Measurements from ENCODE around the gene RIC1.
"Not testable (repeated sequence)": the region's sequence is repeated elsewhere in the genome, so short reads cannot be mapped to it uniquely, and the experiment has no call there.

The RIC1 gene

GRCh38 chr9:5688109-5688508, 59.2 kb downstream of the RIC1 start:
- Histone ChIP-seq H3K4me3 (ENCODE audit: low read length) (no peak overlapping the region), H3K4me1 (ENCODE audit: control insufficient read depth, insufficient read depth, low read length) (no peaks in the 10 kb centered on the region), H3K27me3 (ENCODE audit: control insufficient read depth, insufficient read depth, low read length) (no peaks in the 10 kb centered on the region), H3K36me3 (ENCODE audit: control insufficient read depth, insufficient read depth, low read length) (no peaks in the 10 kb centered on the region), H3K9me3 (ENCODE audit: control insufficient read depth, low read length) (no peaks in the 10 kb centered on the region), H3K9ac (ENCODE audit: low read length) (no peak overlapping the region)

- no peaks in the 10 kb centered on the region for H3K27me3 ChIP-seq (ENCODE audit: control insufficient read depth, insufficient read depth, low read length)
- H3K4me1 ChIP-seq (ENCODE audit: control insufficient read depth, insufficient read depth, low read length) = no peaks in the 10 kb centered on the region
- no peak overlapping the region for H3K4me3 ChIP-seq (ENCODE audit: low read length)
- no peaks in the 10 kb centered on the region for H3K36me3 ChIP-seq (ENCODE audit: control insufficient read depth, insufficient read depth, low read length)
- H3K9me3 ChIP-seq (ENCODE audit: control insufficient read depth, low read length) = no peaks in the 10 kb centered on the region
- no peak overlapping the region for H3K9ac ChIP-seq (ENCODE audit: low read length)
These were observed 61.4 kb downstream of the RIC1 start for GRCh38 chr9:5690278-5690677.

GRCh38 chr9:5695860-5696259, 67.0 kb downstream of the RIC1 start:
- Histone ChIP-seq H3K36me3 (ENCODE audit: control insufficient read depth, insufficient read depth, low read length) (no peaks in the 10 kb centered on the region), H3K27me3 (ENCODE audit: control insufficient read depth, insufficient read depth, low read length) (no peaks in the 10 kb centered on the region)

GRCh38 chr9:5696884-5697283, 68.0 kb downstream of the RIC1 start:
- H3K4me3 ChIP-seq (ENCODE audit: low read length) = no peak overlapping the region
- H3K4me1 ChIP-seq (ENCODE audit: control insufficient read depth, insufficient read depth, low read length) = no peaks in the 10 kb centered on the region
- no peaks in the 10 kb centered on the region for H3K27me3 ChIP-seq (ENCODE audit: control insufficient read depth, insufficient read depth, low read length)
- no peak overlapping the region for H3K9ac ChIP-seq (ENCODE audit: low read length)
- H3K36me3 ChIP-seq (ENCODE audit: control insufficient read depth, insufficient read depth, low read length) = no peaks in the 10 kb centered on the region
- no peaks in the 10 kb centered on the region for H3K9me3 ChIP-seq (ENCODE audit: control insufficient read depth, low read length)

More at GRCh38 chr9:5695860-5696259, 67.0 kb downstream of the RIC1 start:
- no peaks in the 10 kb centered on the region for H3K4me1 ChIP-seq (ENCODE audit: control insufficient read depth, insufficient read depth, low read length)
- H3K9ac ChIP-seq (ENCODE audit: low read length) = no peak overlapping the region
- no peak overlapping the region for H3K4me3 ChIP-seq (ENCODE audit: low read length)
- no peaks in the 10 kb centered on the region for H3K9me3 ChIP-seq (ENCODE audit: control insufficient read depth, low read length)

- Histone ChIP-seq H3K36me3 (ENCODE audit: control insufficient read depth, insufficient read depth, low read length) (no peaks in the 10 kb centered on the region), H3K4me1 (ENCODE audit: control insufficient read depth, insufficient read depth, low read length) (no peaks in the 10 kb centered on the region), H3K4me3 (ENCODE audit: low read length) (no peak overlapping the region), H3K9me3 (ENCODE audit: control insufficient read depth, low read length) (no peaks in the 10 kb centered on the region), H3K27me3 (ENCODE audit: control insufficient read depth, insufficient read depth, low read length) (no peaks in the 10 kb centered on the region), H3K9ac (ENCODE audit: low read length) (no peak overlapping the region)
These were observed 69.1 kb downstream of the RIC1 start for GRCh38 chr9:5698004-5698403.

GRCh38 chr9:5698810-5699556, 70.1 kb downstream of the RIC1 start:
- Histone ChIP-seq H3K36me3 (ENCODE audit: control insufficient read depth, insufficient read depth, low read length) (no peaks in the 10 kb centered on the region), H3K27me3 (ENCODE audit: control insufficient read depth, insufficient read depth, low read length) (no peaks in the 10 kb centered on the region), H3K4me3 (ENCODE audit: low read length) (no peak overlapping the region), H3K4me1 (ENCODE audit: control insufficient read depth, insufficient read depth, low read length) (no peaks in the 10 kb centered on the region), H3K9ac (ENCODE audit: low read length) (no peak overlapping the region), H3K9me3 (ENCODE audit: control insufficient read depth, low read length) (no peaks in the 10 kb centered on the region)

GRCh38 chr9:5708414-5708813, 79.5 kb downstream of the RIC1 start:
- Histone ChIP-seq H3K9me3 (ENCODE audit: control insufficient read depth, low read length) (no peaks in the 10 kb centered on the region), H3K36me3 (ENCODE audit: control insufficient read depth, insufficient read depth, low read length) (no peaks in the 10 kb centered on the region), H3K4me1 (ENCODE audit: control insufficient read depth, insufficient read depth, low read length) (no peaks in the 10 kb centered on the region), H3K27me3 (ENCODE audit: control insufficient read depth, insufficient read depth, low read length) (no peaks in the 10 kb centered on the region), H3K9ac (ENCODE audit: low read length) (no peak overlapping the region), H3K4me3 (ENCODE audit: low read length) (no peak overlapping the region)

- Histone ChIP-seq H3K4me1 (ENCODE audit: control insufficient read depth, insufficient read depth, low read length) (no peaks in the 10 kb centered on the region), H3K36me3 (ENCODE audit: control insufficient read depth, insufficient read depth, low read length) (no peaks in the 10 kb centered on the region), H3K4me3 (ENCODE audit: low read length) (no peak overlapping the region), H3K9me3 (ENCODE audit: control insufficient read depth, low read length) (no peaks in the 10 kb centered on the region), H3K27me3 (ENCODE audit: control insufficient read depth, insufficient read depth, low read length) (no peaks in the 10 kb centered on the region), H3K9ac (ENCODE audit: low read length) (no peak overlapping the region)
These were observed 83.9 kb downstream of the RIC1 start for GRCh38 chr9:5712651-5713390.

GRCh38 chr9:5714501-5715401, 85.8 kb downstream of the RIC1 start:
- Histone ChIP-seq H3K4me3 (ENCODE audit: low read length) (no peak overlapping the region), H3K27me3 (ENCODE audit: control insufficient read depth, insufficient read depth, low read length) (no peaks in the 10 kb centered on the region), H3K9me3 (ENCODE audit: control insufficient read depth, low read length) (no peaks in the 10 kb centered on the region), H3K4me1 (ENCODE audit: control insufficient read depth, insufficient read depth, low read length) (peaks cover 4% of the 10 kb centered on the region), H3K9ac (ENCODE audit: low read length) (no peak overlapping the region), H3K36me3 (ENCODE audit: control insufficient read depth, insufficient read depth, low read length) (no peaks in the 10 kb centered on the region)

- Histone ChIP-seq H3K36me3 (ENCODE audit: control insufficient read depth, insufficient read depth, low read length) (no peaks in the 10 kb centered on the region), H3K27me3 (ENCODE audit: control insufficient read depth, insufficient read depth, low read length) (no peaks in the 10 kb centered on the region), H3K4me3 (ENCODE audit: low read length) (no peak overlapping the region), H3K9ac (ENCODE audit: low read length) (no peak overlapping the region), H3K4me1 (ENCODE audit: control insufficient read depth, insufficient read depth, low read length) (peaks cover 4% of the 10 kb centered on the region), H3K9me3 (ENCODE audit: control insufficient read depth, low read length) (no peaks in the 10 kb centered on the region)
These were observed 86.7 kb downstream of the RIC1 start for GRCh38 chr9:5715548-5716127.

- H3K9me3 ChIP-seq (ENCODE audit: control insufficient read depth, low read length); H3K9ac ChIP-seq (ENCODE audit: low read length); H3K36me3 ChIP-seq (ENCODE audit: control insufficient read depth, insufficient read depth, low read length); H3K4me3 ChIP-seq (ENCODE audit: low read length); H3K27me3 ChIP-seq (ENCODE audit: control insufficient read depth, insufficient read depth, low read length); H3K4me1 ChIP-seq (ENCODE audit: control insufficient read depth, insufficient read depth, low read length): not testable (repeated sequence)
These were observed 88.5 kb downstream of the RIC1 start for GRCh38 chr9:5717434-5717833.
